Spinal cord (tissue), 10 donors: ENCODE results near the gene ILRUN. TPM values are rescaled to one million over a fixed set of nuclear protein-coding genes. Genes with fewer than 3 reads are reported as not detected.
"Not testable (repeated sequence)": the region's sequence is repeated elsewhere in the genome, so short reads cannot be mapped to it uniquely, and the experiment has no call there.

Source experiments
- DNase-seq, 6 donors: peaks; one replicate each; pipeline versions ENCODE4 v3.0.0 to v3.0.0-alpha.2; 2013 to 2015; ENCODE audit warnings: low spot score in 6 of 6, low read depth in 4 of 6
- H3K27ac ChIP-seq: one replicate; pipeline ENCODE4 v1.5.1; 2013; ENCODE audit warnings: low read depth, low read length, control low read depth
- H3K27me3 ChIP-seq: one replicate; pipeline ENCODE4 v1.6.1; 2013; ENCODE audit warnings: low read length; ENCODE audit not compliant: control insufficient read depth, insufficient read depth
- H3K36me3 ChIP-seq: one replicate; pipeline ENCODE4 v1.6.1; 2013; ENCODE audit warnings: low read length; ENCODE audit not compliant: control insufficient read depth, insufficient read depth
- H3K4me1 ChIP-seq: one replicate; pipeline ENCODE4 v1.6.1; 2013; ENCODE audit warnings: low read length; ENCODE audit not compliant: control insufficient read depth, insufficient read depth
- H3K4me3 ChIP-seq: one replicate; pipeline ENCODE4 v1.5.1; 2013; ENCODE audit warnings: low read depth, low read length, control low read depth
- H3K9me3 ChIP-seq: one replicate; pipeline ENCODE4 v1.6.1; 2013; ENCODE audit warnings: low read length; ENCODE audit not compliant: control insufficient read depth, insufficient read depth
- WGBS: methylation state at CpG from one replicate; pipeline ENCODE4 v1.1.5; 2013; ENCODE audit warnings: missing lambda C conversion rate; ENCODE audit not compliant: insufficient coverage; 5-methylcytosine and 5-hydroxymethylcytosine counted together
- long read RNA-seq, 4 donors: transcript quantifications; one replicate each; lab custom pipeline, GENCODE V29; 2026
- polyA plus RNA-seq, 2 donors: library from polyadenylated mRNA; unstranded; fragments of 120-200 nt; gene quantifications; one replicate each; pipeline ENCODE4 v1.2.1, GENCODE V29; 2013; ENCODE audit not compliant: insufficient read length in 2 of 2
- total RNA-seq, 2 donors: library from RNA; depleted of rRNA in 1 of 2; stranded (reverse); fragments of 120-200 nt in 1 of 2; fragments of >200 nt in 1 of 2; gene quantifications; one replicate each; pipeline versions ENCODE4 v1.2.3 to v1.2.4, GENCODE V29; 2013 to 2014
- donor health status: healthy.

ILRUN gene
- total RNA-seq (10 to 100 TPM; 29.6 to 34.4 TPM), polyA plus RNA-seq (10 to 100 TPM; 37.1 to 38.0 TPM)
- long read RNA-seq, donor 1, full-length matches to known transcripts, result 2 of 12 reads
- long read RNA-seq, donor 1, partial matches to known transcripts, result 10 of 12 reads
- long read RNA-seq, donor 1, other reads (novel, unspliced or antisense), result 0 of 12 reads
- long read RNA-seq, donor 2, result 0 reads
- long read RNA-seq, donor 3, full-length matches to known transcripts, result 3 of 16 reads
- long read RNA-seq, donor 3, partial matches to known transcripts, result 13 of 16 reads
- long read RNA-seq, donor 3, other reads (novel, unspliced or antisense), result 0 of 16 reads
- long read RNA-seq, donor 4, full-length matches to known transcripts, result 1 of 6 reads
- long read RNA-seq, donor 4, partial matches to known transcripts, result 5 of 6 reads
- long read RNA-seq, donor 4, other reads (novel, unspliced or antisense), result 0 of 6 reads

DNA sequence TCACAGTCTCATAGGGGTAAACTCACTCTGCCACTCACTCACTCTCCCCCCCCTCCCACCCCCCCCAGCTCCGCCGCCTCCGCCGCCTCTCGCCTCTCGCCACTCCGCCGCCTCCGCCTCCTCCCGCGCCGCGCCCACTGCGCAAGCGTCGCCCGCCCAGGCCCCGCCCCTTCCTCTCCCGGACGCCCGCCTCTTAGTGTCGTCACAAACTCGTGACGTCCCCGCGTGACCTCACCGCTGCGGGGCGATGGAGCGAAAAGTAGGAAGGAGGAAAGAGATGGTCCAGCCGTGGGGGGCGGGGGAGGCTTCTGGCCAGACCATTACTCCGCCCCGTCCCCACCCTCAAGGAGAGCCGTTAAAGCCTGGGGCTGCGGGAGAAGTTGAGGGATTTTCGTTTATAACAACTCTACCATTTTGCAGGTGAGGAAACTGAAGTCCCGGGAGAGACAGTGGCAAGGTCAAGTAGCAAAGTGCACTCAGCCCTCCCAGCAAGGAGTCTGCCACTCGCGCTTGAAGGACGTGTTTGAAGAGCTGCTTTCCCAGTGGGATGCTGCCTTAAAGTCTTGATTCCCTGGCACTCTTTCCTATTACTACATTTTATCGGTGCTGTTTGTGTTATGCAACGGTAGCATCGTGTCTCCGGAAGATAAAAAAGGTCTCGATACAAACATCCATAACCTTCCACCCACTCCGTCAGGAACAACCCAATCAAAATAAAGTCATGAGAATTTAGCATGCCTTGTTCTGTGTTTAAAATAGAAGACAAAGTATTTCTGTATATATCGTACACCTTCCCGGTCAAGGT, at the start of gene ILRUN:
Gene ILRUN (minus strand): TSS at position 29 of the 805 bp plus-strand sequence. CDS start 164 bp downstream, outside the sequence.
- peak; percentile 83 to 98 (median 94) for DNase-seq
- Histone ChIP-seq H3K4me1 (peaks cover 18% of the 10 kb centered on the region), H3K27ac (peak within 1 kb of the TSS; percentile 91), H3K4me3 (peak within 1 kb of the TSS; percentile 81), H3K27me3 (no peaks in the 10 kb centered on the region), H3K36me3 (no peaks in the 10 kb centered on the region), H3K9me3 (no peaks in the 10 kb centered on the region)
- WGBS, result 0% methylated on average over 6 of the region's 49 CpGs

GRCh38 chr6:34745277-34746103, 48.9 kb upstream of the ILRUN start:
- no peak for DNase-seq
- no peaks in the 10 kb centered on the region for H3K4me1 ChIP-seq
- H3K4me3 ChIP-seq, result no peak overlapping the region
- WGBS, result 90% methylated on average over 2 of the region's 10 CpGs
- H3K27me3 ChIP-seq, result no peaks in the 10 kb centered on the region
- H3K27ac ChIP-seq, result no peak overlapping the region
- no peaks in the 10 kb centered on the region for H3K9me3 ChIP-seq
- no peaks in the 10 kb centered on the region for H3K36me3 ChIP-seq

DNA sequence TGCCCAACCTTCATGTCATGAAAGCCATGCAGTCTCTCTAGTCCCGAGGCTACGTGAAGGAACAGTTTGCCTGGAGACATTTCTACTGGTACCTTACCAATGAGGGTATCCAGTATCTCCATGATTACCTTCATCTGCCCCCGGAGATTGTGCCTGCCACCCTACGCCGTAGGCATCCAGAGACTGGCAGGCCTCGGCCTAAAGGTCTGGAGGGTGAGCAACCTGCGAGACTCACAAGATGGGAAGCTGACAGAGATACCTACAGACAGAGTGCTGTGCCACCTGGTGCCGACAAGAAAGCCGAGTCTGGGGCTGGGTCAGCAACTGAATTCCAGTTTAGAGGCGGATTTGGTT, 47.7 kb upstream of the ILRUN start:
- H3K36me3 ChIP-seq, H3K27me3 ChIP-seq, H3K27ac ChIP-seq, H3K9me3 ChIP-seq, H3K4me3 ChIP-seq, DNase-seq, H3K4me1 ChIP-seq: not testable (repeated sequence)
- WGBS, result 98% methylated on average over 5 of the region's 10 CpGs

GRCh38 chr6:34743625-34744293, 47.2 kb upstream of the ILRUN start:
- H3K4me1 ChIP-seq, result no peaks in the 10 kb centered on the region
- no peak for DNase-seq
- H3K27me3 ChIP-seq, result no peaks in the 10 kb centered on the region
- no peak overlapping the region for H3K27ac ChIP-seq
- H3K9me3 ChIP-seq, result no peaks in the 10 kb centered on the region
- no peaks in the 10 kb centered on the region for H3K36me3 ChIP-seq
- no peak overlapping the region for H3K4me3 ChIP-seq
- 91% methylated on average over 5 of the region's 7 CpGs for WGBS

DNA sequence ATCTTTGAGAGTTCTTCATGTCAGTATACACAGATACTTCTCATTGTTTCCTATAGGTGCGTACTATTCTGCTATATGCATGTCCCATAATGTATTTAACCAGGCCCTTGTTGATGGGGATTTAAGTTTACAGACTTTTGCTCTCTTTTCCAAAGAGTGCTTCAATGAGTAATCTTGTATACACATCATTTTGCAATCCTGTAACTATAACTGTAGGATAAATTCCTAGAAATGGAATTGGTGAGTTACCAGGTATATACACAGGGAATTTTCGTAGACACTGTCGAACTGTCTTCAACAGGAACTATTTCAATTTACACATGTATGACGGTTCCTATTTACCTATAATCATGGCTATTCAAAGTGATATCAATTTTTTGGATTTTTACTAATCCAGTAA, 45.5 kb upstream of the ILRUN start:
- Histone ChIP-seq H3K4me1 (no peaks in the 10 kb centered on the region), H3K4me3 (no peak overlapping the region), H3K9me3 (no peaks in the 10 kb centered on the region), H3K27ac (no peak overlapping the region), H3K27me3 (no peaks in the 10 kb centered on the region), H3K36me3 (no peaks in the 10 kb centered on the region)
- WGBS, result no CpG with 5 or more reads among the region's 4 CpGs
- DNase-seq, result no peak

GRCh38 chr6:34736823-34737222, 40.3 kb upstream of the ILRUN start:
- Histone ChIP-seq H3K9me3 (no peaks in the 10 kb centered on the region), H3K36me3 (no peaks in the 10 kb centered on the region), H3K27me3 (no peaks in the 10 kb centered on the region), H3K4me3 (no peak overlapping the region), H3K27ac (no peak overlapping the region), H3K4me1 (no peaks in the 10 kb centered on the region)
- WGBS, result 57% methylated on average over 2 of the region's 3 CpGs
- no peak for DNase-seq

GRCh38 chr6:34731393-34732060, 35.0 kb upstream of the ILRUN start:
- WGBS, result 96% methylated on average over 3 of the region's 5 CpGs
- Histone ChIP-seq H3K9me3 (no peaks in the 10 kb centered on the region), H3K27me3 (no peaks in the 10 kb centered on the region), H3K4me3 (no peak overlapping the region), H3K4me1 (no peaks in the 10 kb centered on the region), H3K36me3 (no peaks in the 10 kb centered on the region), H3K27ac (no peak overlapping the region)
- DNase-seq, result no peak

- no peak overlapping the region for H3K4me3 ChIP-seq
- H3K36me3 ChIP-seq, result no peaks in the 10 kb centered on the region
- 40% methylated on average over 1 of the region's 4 CpGs for WGBS
- peak in 2 of 6 donors; percentile 5 to 29 for DNase-seq
- no peaks in the 10 kb centered on the region for H3K4me1 ChIP-seq
- H3K27me3 ChIP-seq, result no peaks in the 10 kb centered on the region
- no peaks in the 10 kb centered on the region for H3K9me3 ChIP-seq
- H3K27ac ChIP-seq, result no peak overlapping the region
Observed at GRCh38 chr6:34729631-34730470, 33.3 kb upstream of the ILRUN start.
